Stimulated activated naive CD8-positive, alpha-beta T cell treated with anti-CD3 and anti-CD28 coated beads, Interleukin-15, Interleukin-2, amounts not matched to agents 100 ng/mL and 50 ng/mL, for 24 hours (primary cell): ENCODE measurements around the gene SERTAD3.

Source experiments
- H3K27ac Mint-ChIP-seq: one replicate; pipeline ENCODE4 v1.8.0; 2021; ENCODE audit warnings: mild to moderate bottlenecking, mixed read lengths
- H3K27me3 Mint-ChIP-seq: one replicate; pipeline ENCODE4 v1.8.0; 2021; ENCODE audit warnings: mixed read lengths
- H3K36me3 Mint-ChIP-seq: one replicate; pipeline ENCODE4 v1.8.0; 2021; ENCODE audit warnings: low read depth, mixed read lengths
- H3K4me1 Mint-ChIP-seq: one replicate; pipeline ENCODE4 v1.8.0; 2021; ENCODE audit warnings: low read depth, mixed read lengths
- H3K4me3 Mint-ChIP-seq: one replicate; pipeline ENCODE4 v1.8.0; 2021; ENCODE audit warnings: mild to moderate bottlenecking, mixed read lengths
- H3K9me3 Mint-ChIP-seq: one replicate; pipeline ENCODE4 v1.8.0; 2021; ENCODE audit warnings: mixed read lengths

SERTAD3 gene

DNA sequence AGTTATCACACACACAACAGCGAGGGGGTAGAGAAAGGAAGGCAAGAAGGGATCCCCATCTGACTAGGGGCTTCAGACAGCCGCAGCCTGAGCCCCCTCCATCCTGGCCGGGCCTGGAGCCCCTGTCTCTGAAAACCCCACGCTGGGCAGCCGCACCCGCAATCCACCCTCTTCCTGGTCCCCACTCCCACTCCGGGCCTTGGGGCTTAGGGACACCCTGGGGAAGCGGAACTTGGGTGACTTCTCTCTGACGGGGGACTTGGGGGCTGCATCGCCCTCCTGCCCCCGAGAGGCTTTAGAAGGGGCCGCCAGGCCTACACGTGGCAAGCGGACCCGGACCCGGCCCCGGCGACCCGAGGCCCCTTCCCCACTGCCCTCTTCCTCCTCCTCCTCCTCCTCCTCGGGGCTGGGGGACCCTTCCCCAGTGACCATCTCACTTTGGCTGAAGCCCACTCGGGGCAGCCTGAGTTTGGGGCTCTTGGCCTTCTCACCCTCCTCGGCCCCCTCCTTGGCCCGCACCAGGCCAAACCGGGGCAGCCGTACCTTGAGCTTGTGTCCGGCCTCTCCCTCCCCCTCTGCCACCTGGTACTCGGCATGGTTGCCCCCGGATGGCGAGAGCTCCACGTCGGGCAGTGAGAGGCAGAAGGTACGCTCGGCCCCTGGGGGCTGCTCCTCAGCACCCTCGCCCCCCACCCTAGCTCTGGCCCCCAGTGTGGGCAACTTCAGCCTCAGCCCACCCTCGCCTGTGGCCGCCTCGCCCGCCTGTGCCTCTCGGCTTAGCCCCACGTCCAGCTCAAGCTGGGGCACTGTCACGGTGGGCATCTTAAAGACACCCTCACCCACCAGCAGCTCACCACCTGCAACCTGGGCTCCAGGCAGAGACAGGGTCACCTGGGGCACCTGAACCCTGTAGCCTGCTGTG, 50.0 kb downstream of the SERTAD3 start:
- Mint-ChIP-seq H3K9me3 (no peaks in the 10 kb centered on the region), H3K27me3 (peaks cover 1% of the 10 kb centered on the region), H3K27ac (no peak overlapping the region), H3K36me3 (no peaks in the 10 kb centered on the region), H3K4me3 (no peak overlapping the region), H3K4me1 (peaks cover 10% of the 10 kb centered on the region)

DNA sequence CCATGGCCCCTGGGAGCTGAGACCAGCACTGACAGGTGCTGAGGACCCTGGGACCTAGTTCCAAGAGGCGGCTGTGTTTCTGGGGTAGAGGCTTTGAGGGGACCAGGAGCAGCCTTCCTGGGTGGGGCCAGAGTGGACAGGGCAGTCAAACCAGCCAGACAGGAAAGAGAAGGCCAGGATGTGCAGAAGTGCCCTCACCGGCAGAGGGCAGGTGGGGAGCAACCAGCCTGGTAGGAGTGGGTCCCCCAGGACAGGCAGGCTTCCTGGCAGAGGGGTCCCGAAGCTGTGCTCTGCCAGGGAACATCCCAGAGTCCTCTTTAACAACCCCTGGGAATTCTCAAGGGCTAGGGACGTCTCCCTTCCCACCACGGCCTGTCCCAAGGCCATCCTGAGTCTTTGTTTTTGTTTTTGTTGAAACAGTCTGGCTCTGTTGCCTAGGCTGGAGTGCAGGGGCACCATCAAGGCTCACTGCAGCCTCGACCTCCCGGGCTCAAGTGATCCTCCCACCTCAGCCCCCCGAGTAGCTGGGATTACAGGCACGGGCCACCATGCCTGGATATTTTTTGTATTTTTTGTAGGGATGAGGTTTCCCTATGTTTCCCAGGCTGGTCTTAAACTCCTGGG, 51.1 kb downstream of the SERTAD3 start:
- no peaks in the 10 kb centered on the region for H3K36me3 Mint-ChIP-seq
- H3K4me1 Mint-ChIP-seq: no peaks in the 10 kb centered on the region
- no peak overlapping the region for H3K4me3 Mint-ChIP-seq
- no peaks in the 10 kb centered on the region for H3K9me3 Mint-ChIP-seq
- no peak overlapping the region for H3K27ac Mint-ChIP-seq
- H3K27me3 Mint-ChIP-seq: no peaks in the 10 kb centered on the region

DNA sequence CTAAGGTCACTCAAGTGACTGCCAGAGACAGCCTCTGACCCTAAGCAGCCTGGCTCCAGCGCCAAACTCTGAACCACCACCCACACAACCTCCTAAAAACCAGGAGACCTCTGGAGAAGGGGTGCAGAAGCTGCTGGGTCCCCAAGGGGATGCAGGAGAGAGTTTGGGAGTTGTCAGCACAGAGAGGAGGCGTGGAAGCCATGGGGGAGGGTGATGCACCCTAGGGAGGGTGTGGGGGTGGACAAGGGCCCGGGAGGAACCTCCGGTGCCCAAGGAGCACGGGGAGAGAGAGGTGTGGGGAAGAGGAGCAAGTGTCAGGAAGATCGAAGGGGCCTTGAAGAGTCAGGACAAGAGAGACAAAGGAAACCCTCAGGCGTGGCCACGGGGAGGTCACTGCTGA, 52.0 kb downstream of the SERTAD3 start:
- Mint-ChIP-seq H3K4me1 (no peaks in the 10 kb centered on the region), H3K27ac (no peak overlapping the region), H3K9me3 (no peaks in the 10 kb centered on the region), H3K36me3 (no peaks in the 10 kb centered on the region), H3K4me3 (no peak overlapping the region), H3K27me3 (no peaks in the 10 kb centered on the region)
